GM12892 (cell line): ENCODE results near the gene NLRX1.

ENCODE experiments used
- POLR2A ChIP-seq: IDR thresholded peaks from 2 replicates; pipeline ENCODE4 v1.6.1; 2011; ENCODE audit warnings: low read depth, low read length, control low read depth
- TAF1 ChIP-seq: IDR thresholded peaks from 2 replicates; pipeline ENCODE4 v1.6.1; 2011; ENCODE audit warnings: low read depth, mild to moderate bottlenecking, control low read depth, low read length, borderline replicate concordance

DNA sequence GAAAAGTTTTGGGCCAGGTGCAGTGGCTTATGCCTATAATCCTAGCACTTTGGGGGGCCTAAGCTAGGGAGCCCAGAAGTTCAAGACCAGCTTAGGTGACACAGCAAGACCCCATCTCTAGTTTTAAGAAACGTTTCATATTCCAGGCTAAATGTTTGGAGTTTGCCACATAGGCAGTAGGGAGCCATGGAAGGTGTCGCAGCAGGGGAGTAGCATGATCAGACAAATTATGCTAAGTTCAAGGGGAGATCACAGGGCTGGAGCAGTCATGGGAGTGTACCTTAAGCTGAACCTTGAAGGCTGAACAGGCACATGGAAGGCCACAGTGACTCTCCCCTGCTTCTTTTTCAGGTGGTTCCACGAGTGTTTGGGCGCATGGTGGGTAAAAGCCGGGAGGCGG is 10.8 kb downstream of the NLRX1 start:
- no peak for TF ChIP-seq POLR2A
- no peak for TF ChIP-seq TAF1
